K562 (cell line): ENCODE data around the gene PATL2. TPM values are rescaled to one million over a fixed set of nuclear protein-coding genes. Genes with fewer than 3 reads are reported as not detected.

Experiments used
- ARNT ChIP-seq, 2 experiments: fragments of 450-650 bp; IDR thresholded peaks; 2 replicates each; pipeline ENCODE4 v1.6.1; 2016; ENCODE audit warnings: mild to moderate bottlenecking in 1 of 2
- ATF4 ChIP-seq: fragments of 450-650 bp; formaldehyde crosslinking; IDR thresholded peaks from 2 replicates; pipeline ENCODE4 v1.4.0; 2022; ENCODE audit warnings: mild to moderate bottlenecking, moderate library complexity
- CHCHD3 ChIP-seq: fragments of 250-450 bp; sonication (Bioruptor Pico); IDR thresholded peaks from 2 replicates; pipeline ENCODE4 v2.1.2; 2022; ENCODE audit warnings: mild to moderate bottlenecking
- HLTF ChIP-seq: fragments of 450-650 bp; IDR thresholded peaks from 2 replicates; pipeline ENCODE4 v1.6.1; 2016
- HOXB6 ChIP-seq: fragments of 250-450 bp; sonication (Bioruptor Pico); IDR thresholded peaks from 2 replicates; pipeline ENCODE4 v1.5.1; 2022; ENCODE audit warnings: mild to moderate bottlenecking, borderline replicate concordance
- IRF9 ChIP-seq: fragments of 450-650 bp; IDR thresholded peaks from 2 replicates; pipeline ENCODE4 v1.6.1; 2016; ENCODE audit warnings: missing biosample characterization, missing genetic modification characterization
- KDM4B ChIP-seq, 2 experiments: fragments of 450-650 bp in 1 of 2; sonication (generic) in 1 of 2; IDR thresholded peaks; 2 replicates each; pipeline ENCODE4 v1.6.1; 2016 to 2017; ENCODE audit warnings: borderline replicate concordance in 2 of 2, antibody characterized with exemption in 1 of 2, low read depth in 1 of 2, mild to moderate bottlenecking in 1 of 2
- MAFG ChIP-seq: fragments of 450-650 bp; conservative IDR thresholded peaks from 2 replicates; pipeline ENCODE4 v1.6.1; 2016; ENCODE audit warnings: missing genetic modification characterization, missing compliant biosample characterization
- NFYB ChIP-seq: IDR thresholded peaks from 2 replicates; pipeline ENCODE4 v1.6.1; 2011; ENCODE audit warnings: mild to moderate bottlenecking, moderate library complexity; ENCODE audit not compliant: insufficient read length; ENCODE audit errors: extremely low read depth
- THAP7 ChIP-seq: fragments of 250-450 bp; sonication (Bioruptor Pico); IDR thresholded peaks from 2 replicates; pipeline ENCODE4 v1.5.0; 2021
- XRCC3 ChIP-seq: fragments of 450-650 bp; IDR thresholded peaks from 2 replicates; pipeline ENCODE4 v1.6.1; 2017; ENCODE audit warnings: mild to moderate bottlenecking, moderate library complexity
- ZNF589 ChIP-seq: fragments of 200-800 bp; sonication (Bioruptor generic); IDR thresholded peaks from 2 replicates; pipeline ENCODE4 v1.6.1; 2016; ENCODE audit warnings: low read depth, missing genetic modification characterization, missing compliant biosample characterization
- polyA plus RNA-seq, 8 experiments: library from polyadenylated mRNA; depleted of rRNA in 4 of 8; stranded (reverse) in 5 of 8; unstranded in 3 of 8; fragments of >200 nt; fragmentation: Nextera tagmentation in 2 of 8; fragmentation: Illumina TruSeq in 1 of 8; extraction: Ambion mirVana in 2 of 8; extraction: Trizol in 1 of 8; gene quantifications; 2 replicates each; pipeline versions ENCODE4 v1.2.1 to v1.2.3, GENCODE V29; 2011 to 2014; ENCODE audit warnings: inconsistent platforms in 1 of 8, missing spikeins in 1 of 8
- total RNA-seq, 7 experiments: library from RNA; depleted of rRNA in 6 of 7; stranded (reverse); fragments of >200 nt in 6 of 7; fragmentation: Illumina TruSeq in 2 of 7; extraction: Trizol in 2 of 7; gene quantifications; 2 replicates each; pipeline versions ENCODE4 v1.2.1 to v1.2.3, GENCODE V29; 2011 to 2021; ENCODE audit warnings: low replicate concordance in 1 of 7
- TF ChIP-seq, protein P1 (sequence below), 2 experiments: fragments of 150-350 bp in 1 of 2; IDR thresholded peaks; 2 replicates each; pipeline ENCODE4 v1.6.1; 2012 to 2016; ENCODE audit warnings: low read depth in 2 of 2, low read length in 2 of 2, mild to moderate bottlenecking in 1 of 2, moderate library complexity in 1 of 2
- TF ChIP-seq, protein P2 (sequence below): fragments of 250-450 bp; sonication (Bioruptor Pico); IDR thresholded peaks from 2 replicates; pipeline ENCODE4 v1.4.0; 2020

Gene PATL2
- total and polyA plus RNA-seq, 9 of the 15 experiments (the other 6 are each of a cell fraction or from before 2014, with no cell fraction given), result 0.42 to 1.1 (median 0.86) TPM

DNA sequence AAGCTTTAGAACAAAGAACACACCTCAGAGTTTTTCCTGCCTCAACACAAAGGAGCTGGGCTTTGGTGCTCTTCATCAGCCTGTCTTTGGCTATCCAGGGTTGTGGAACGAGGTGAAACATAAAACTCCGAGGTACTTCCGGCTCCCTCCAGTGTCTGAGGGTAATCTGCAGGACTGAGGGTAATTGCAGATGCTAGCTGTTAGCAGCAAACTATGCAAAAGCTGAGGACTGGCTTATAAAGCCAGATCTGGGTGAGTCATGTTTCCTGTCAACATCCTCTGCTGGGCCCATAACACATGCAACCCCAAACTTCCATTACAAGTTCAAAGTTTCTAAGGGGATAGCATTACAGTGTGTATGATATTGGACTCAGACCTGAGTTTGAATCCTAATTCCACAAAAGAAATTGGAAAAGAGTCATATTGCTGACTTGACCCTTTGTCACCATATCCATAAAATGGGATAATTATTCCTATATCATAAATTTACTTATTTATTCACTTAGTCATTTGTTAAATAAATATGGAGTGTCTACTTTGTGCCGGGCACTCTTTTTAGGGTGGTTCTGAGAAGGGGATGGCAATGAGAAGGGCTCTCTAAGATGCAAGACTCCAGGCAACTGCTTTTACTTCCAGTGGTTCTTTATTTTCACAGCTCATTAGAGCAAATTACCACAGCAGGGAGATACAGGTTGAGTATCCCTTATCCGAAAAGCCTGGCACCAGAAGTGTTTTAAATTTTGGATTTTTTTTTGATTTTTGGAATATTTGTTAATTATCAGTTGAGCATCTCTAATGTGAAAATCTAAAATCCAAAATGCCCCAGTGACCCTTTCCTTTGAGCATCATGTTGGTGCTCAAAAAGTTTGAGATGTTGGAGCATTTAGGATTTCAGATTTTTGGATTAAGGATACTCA lies 15.7 kb upstream of the PATL2 start (continued):
- peak; percentile 86; the same call in 1 of the 2 replicates for TF ChIP-seq HOXB6 (CRISPR knock-in tag)
- TF ChIP-seq ATF4 (CRISPR knock-in tag), result peak; percentile 77
- TF ChIP-seq CHCHD3, result peak; percentile 93
- TF ChIP-seq HLTF, result no peak
- TF ChIP-seq IRF9 (tag), result no peak
- TF ChIP-seq XRCC3, result no peak
- peak; percentile 82 for TF ChIP-seq MAFG (tag)
- peak; percentile 89 for TF ChIP-seq ZNF589
- TF ChIP-seq, protein P1, sequence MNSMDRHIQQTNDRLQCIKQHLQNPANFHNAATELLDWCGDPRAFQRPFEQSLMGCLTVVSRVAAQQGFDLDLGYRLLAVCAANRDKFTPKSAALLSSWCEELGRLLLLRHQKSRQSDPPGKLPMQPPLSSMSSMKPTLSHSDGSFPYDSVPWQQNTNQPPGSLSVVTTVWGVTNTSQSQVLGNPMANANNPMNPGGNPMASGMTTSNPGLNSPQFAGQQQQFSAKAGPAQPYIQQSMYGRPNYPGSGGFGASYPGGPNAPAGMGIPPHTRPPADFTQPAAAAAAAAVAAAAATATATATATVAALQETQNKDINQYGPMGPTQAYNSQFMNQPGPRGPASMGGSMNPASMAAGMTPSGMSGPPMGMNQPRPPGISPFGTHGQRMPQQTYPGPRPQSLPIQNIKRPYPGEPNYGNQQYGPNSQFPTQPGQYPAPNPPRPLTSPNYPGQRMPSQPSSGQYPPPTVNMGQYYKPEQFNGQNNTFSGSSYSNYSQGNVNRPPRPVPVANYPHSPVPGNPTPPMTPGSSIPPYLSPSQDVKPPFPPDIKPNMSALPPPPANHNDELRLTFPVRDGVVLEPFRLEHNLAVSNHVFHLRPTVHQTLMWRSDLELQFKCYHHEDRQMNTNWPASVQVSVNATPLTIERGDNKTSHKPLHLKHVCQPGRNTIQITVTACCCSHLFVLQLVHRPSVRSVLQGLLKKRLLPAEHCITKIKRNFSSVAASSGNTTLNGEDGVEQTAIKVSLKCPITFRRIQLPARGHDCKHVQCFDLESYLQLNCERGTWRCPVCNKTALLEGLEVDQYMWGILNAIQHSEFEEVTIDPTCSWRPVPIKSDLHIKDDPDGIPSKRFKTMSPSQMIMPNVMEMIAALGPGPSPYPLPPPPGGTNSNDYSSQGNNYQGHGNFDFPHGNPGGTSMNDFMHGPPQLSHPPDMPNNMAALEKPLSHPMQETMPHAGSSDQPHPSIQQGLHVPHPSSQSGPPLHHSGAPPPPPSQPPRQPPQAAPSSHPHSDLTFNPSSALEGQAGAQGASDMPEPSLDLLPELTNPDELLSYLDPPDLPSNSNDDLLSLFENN (IDR thresholded peaks at IDR 0.05; ENCODE audit: low read depth in 2 of 2, low read length in 2 of 2), result peak in 1 of 2 experiments; percentile 94; a peak in 2 of 4 replicates
- TF ChIP-seq KDM4B (IDR thresholded peaks at IDR 0.05; ENCODE audit: borderline replicate concordance in 2 of 2, low read depth in 1 of 2), result peak in 1 of 2 experiments; percentile 62; a peak in 1 of 4 replicates
- peak in 1 of 2 experiments; percentile 57; a peak in 1 of 4 replicates for TF ChIP-seq ARNT (IDR thresholded peaks at IDR 0.05)
- TF ChIP-seq THAP7 (CRISPR knock-in tag), result peak; percentile 83
- TF ChIP-seq, protein P2, sequence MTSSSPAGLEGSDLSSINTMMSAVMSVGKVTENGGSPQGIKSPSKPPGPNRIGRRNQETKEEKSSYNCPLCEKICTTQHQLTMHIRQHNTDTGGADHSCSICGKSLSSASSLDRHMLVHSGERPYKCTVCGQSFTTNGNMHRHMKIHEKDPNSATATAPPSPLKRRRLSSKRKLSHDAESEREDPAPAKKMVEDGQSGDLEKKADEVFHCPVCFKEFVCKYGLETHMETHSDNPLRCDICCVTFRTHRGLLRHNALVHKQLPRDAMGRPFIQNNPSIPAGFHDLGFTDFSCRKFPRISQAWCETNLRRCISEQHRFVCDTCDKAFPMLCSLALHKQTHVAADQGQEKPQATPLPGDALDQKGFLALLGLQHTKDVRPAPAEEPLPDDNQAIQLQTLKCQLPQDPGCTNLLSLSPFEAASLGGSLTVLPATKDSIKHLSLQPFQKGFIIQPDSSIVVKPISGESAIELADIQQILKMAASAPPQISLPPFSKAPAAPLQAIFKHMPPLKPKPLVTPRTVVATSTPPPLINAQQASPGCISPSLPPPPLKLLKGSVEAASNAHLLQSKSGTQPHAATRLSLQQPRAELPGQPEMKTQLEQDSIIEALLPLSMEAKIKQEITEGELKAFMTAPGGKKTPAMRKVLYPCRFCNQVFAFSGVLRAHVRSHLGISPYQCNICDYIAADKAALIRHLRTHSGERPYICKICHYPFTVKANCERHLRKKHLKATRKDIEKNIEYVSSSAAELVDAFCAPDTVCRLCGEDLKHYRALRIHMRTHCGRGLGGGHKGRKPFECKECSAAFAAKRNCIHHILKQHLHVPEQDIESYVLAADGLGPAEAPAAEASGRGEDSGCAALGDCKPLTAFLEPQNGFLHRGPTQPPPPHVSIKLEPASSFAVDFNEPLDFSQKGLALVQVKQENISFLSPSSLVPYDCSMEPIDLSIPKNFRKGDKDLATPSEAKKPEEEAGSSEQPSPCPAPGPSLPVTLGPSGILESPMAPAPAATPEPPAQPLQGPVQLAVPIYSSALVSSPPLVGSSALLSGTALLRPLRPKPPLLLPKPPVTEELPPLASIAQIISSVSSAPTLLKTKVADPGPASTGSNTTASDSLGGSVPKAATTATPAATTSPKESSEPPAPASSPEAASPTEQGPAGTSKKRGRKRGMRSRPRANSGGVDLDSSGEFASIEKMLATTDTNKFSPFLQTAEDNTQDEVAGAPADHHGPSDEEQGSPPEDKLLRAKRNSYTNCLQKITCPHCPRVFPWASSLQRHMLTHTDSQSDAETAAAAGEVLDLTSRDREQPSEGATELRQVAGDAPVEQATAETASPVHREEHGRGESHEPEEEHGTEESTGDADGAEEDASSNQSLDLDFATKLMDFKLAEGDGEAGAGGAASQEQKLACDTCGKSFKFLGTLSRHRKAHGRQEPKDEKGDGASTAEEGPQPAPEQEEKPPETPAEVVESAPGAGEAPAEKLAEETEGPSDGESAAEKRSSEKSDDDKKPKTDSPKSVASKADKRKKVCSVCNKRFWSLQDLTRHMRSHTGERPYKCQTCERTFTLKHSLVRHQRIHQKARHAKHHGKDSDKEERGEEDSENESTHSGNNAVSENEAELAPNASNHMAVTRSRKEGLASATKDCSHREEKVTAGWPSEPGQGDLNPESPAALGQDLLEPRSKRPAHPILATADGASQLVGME, result no peak
- TF ChIP-seq NFYB, result no peak
